ENCODE results near the gene PGGHG.
"Not testable (repeated sequence)": the region's sequence is repeated elsewhere in the genome, so short reads cannot be mapped to it uniquely, and the experiment has no call there.

PGGHG gene

DNA sequence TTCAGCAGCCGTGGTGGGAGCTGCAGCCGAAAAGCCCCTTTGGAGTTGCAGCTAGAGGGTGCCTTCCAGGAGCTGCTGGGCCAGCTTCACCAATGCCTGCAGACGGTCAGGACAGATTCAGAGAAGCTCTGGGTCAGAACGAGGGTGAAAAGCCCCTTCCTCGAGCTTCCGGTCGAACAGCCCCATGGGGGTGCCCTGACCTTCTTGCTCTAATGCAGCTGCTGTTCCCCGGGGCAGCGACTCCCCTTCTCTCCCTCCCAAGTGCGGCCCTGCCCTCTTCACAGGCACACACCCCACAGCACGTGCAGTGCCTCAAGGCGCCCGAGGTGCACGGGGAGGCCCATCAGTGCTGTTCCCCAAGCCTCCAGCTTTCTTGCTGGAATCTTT lies 41.4 kb downstream of the PGGHG start:
- no peak for DNase-seq (ENCODE audit: low spot score)

DNA sequence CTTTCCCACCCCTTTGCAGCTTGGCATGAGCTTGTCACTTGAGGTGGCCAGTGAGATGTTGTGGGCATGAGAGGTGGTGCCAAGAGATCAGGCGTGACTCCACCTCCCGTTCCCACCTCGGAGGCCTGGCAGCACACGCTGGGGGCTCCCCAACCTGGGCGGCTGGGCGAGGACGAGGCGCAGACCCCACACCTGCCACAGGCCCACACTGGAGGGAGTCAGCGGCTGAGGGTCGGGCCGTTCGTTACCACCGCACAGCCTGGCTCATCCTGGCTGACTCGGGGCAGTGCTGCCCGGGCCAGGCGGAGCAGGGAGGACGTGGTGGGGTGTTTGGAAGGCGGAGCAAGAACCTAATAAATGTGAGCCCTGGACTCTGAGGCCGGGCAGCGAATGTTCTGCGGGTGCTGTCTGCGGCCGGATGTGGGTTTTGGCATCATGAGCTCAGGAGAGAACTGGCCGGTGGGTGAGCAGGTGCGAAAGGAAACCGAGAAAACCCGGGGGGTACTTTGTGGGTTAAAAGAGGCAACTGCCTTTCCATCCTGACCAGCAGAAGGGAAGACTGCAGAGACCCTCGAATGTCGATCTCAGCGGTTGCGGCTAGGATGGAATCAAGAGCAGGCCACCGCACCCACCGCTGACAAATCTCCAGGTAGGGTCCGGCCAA lies 41.9 kb downstream of the PGGHG start:
- DNase-seq (ENCODE audit: low spot score) = no peak

- DNase-seq (ENCODE audit: low spot score) = no peak
Measured at GRCh38 chr11:331358-332060, 42.6 kb downstream of the PGGHG start.

DNA sequence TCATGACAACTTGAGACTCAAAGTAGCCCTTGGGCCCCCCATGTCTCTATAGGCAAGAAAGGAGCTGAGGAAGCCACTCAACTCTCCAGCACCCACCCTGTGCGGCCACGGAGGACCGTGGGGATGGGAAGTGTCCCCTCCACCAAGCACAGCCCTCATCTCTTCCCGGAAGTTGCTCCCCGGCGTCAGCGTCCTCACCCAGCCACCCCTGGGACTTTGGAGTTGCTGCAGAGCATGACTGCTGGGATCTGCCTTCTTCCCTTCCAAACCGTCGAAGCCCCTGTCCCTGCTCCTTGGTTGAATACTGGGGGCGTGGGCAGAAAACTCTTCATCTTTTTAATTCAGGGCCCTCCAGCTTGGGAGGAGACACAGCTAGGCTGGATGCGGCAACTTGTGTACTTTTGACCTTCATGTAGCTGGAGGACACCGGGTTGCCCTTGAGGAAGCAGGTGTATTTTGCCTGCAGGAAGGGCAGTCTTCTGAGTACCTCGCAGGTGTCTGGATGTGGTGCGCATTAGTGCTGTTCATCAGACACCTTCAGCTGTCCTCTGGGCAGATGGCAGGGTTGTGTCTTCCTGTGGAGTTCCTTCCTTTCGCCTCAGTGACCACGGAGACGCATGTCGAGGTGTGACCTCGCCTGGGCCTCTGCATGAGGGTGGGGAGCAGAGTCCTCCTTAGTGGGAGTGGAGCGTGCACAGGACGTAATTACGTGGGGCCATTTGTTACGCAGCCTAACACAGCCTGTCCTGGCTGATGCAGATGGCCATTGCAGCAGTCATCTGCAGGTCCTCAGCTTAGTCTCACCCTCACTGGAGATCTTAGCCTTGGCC lies 43.9 kb downstream of the PGGHG start:
- DNase-seq (ENCODE audit: low spot score) = no peak

- not testable (repeated sequence) for DNase-seq (ENCODE audit: low spot score)
Measured at GRCh38 chr11:333616-334263, 44.8 kb downstream of the PGGHG start.

DNA sequence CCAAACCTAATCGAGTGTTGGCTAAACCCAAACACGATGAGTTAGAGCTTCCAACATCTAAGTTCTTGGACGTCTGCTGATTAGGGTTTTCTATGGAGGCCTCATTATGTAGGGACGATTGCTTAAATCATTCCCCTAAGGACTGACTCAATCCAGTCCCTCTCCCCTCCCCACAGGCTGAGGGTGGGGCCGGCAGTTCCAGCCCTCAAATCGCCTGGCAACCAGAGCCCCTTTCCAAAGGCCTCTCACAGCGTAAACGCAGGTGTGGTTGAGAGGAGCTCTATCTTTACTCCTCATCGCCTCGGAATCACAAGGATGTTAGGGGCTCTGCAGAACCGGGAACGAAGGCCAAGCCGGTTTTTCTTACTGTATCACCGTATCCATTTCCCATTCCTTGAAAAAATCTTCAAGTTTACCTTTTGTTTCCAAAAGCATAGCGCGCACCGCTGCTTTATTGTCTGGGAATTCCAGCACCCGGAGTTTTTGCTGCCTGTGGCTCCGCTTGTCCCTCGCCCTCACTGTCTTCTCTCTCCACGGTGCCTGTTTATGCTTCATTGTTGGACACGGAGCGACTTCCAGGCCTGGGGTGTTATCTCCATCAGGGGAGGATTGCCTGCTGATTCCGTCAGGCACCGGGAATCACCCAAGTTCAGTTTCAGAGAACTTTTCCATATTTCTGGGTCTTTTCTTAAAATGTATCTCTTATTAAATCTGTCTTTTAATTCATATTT lies 45.5 kb downstream of the PGGHG start:
- DNase-seq (ENCODE audit: low spot score) = no peak

- no peak for DNase-seq (ENCODE audit: low spot score)
Measured at GRCh38 chr11:335779-336658, 47.1 kb downstream of the PGGHG start.

DNA sequence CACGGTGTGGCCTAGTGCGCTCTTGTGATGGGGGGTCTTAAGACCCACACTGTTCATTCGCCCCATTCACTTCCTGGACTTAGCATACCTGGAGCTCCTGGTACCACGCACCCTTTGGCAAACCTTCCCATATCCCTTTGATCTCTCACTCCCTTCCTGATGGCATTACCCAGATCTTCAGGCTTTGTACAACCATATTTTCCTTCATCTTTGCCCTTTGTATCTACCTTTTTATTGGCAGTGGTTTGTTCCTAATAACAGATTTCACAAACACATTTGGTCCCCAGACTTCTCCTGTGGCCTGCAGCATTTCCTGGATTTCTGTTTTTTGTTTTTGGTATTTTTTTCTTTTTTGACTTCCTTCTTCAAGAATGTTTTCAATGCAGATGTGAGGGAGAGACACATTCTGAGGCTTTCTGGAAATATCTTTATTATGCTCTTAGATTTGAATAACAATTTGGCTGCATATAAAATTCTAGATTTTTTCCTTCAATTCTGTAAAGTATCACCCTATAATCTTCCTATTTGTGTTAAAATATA lies 47.8 kb downstream of the PGGHG start:
- no peak for DNase-seq (ENCODE audit: low spot score)

DNA sequence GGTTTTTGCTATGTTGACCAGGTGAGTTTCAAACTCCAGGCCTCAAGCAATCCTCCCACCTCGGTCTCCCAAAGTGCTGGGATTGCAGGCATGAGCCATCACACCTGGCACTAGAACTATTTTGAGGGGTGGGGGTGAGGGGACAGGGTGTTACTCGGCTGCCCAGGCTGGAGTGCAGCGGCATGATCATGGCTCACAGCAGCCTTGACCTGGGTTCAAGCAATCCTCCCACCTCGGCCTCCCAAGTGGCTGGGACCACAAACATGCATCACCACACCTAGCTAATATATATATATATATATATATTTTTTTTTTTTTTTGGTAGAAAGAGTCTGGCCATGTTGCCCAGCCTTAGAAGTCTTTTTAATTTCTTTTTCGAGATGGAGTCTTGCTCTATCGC lies 48.8 kb downstream of the PGGHG start:
- no peak for DNase-seq (ENCODE audit: low spot score)

DNA sequence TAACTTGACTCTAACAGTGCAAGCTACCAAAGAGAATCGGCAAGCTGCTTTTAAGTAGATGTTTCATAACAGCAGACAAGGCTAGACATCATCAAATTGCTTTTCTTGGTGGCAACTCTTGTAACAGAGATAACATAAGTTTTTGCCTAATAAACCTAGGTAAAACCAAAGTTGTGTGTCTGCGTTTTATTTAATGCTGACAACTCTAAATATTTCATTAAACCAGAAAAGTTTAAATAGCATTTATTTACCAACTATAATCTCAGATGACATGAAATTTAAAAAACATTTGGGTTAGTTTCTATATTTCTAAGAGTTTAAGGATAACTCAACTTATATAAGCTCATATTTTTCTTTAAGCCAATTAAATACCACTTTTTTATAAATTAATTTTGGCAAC lies 51.0 kb downstream of the PGGHG start:
- DNase-seq (ENCODE audit: low spot score) = no peak

- DNase-seq (ENCODE audit: low spot score) = no peak
Measured at GRCh38 chr11:340539-341512, 51.9 kb downstream of the PGGHG start.

DNA sequence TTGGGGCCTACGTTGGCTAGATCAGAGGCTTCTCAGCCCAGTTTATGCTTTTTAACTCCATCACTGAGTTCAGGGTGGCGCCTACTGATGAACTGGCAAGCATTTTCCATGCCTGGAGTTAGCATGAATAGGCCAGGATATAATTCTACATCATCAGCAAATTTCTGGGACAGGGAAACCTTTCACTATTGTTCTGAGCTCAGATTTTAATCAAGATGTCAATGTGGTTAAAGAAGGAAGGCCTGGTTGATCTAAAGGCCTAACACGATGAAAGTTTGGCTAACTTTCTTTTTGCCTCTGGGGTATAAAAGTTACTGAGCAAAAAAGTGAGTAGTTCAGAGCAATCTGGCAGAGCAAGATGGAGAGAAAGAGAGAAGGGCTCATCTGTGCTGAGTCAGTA lies 53.4 kb downstream of the PGGHG start:
- DNase-seq (ENCODE audit: low spot score) = no peak

- no peak for DNase-seq (ENCODE audit: low spot score)
Measured at GRCh38 chr11:344836-345578, 56.1 kb downstream of the PGGHG start.
